ENCODE results near the gene LEPROT. TPM values are rescaled to one million over a fixed set of nuclear protein-coding genes. Genes with fewer than 3 reads are reported as not detected.

LEPROT gene
- total RNA-seq, 4 donors from 2014 or later, result 25.0 to 34.2 (median 28.7) TPM

DNA sequence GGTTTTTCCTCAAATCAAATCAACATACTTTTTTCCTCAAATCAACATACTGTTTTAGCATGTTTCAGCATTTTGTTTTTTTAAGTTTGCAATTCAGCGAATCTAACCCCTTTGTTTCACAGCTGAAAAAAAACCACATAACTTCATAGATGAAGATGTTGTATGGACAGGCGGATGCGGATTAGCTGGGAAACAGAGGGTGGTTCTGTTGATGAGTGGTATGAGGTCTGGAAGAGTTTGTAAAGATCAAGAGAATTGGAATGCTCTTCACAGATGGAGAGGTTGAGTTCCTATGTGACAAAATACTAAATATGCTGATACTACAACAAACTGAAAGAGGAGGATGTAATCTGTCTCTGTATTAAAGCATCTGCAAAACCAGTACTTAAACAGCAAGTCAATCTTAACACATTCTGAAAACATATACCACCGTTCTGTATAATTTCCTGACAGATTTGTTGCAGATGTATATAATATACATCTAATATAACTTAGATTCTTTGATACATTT, 10.6 kb upstream of the LEPROT start:
- H3K4me3 ChIP-seq, result no peak overlapping the region
- no peaks in the 10 kb centered on the region for H3K4me1 ChIP-seq
- H3K27ac ChIP-seq, result no peak overlapping the region
- DNase-seq, result no peak
- in situ Hi-C loops (cut with MboI; ENCODE audit: low sequenced_read_pairs in 4 of 4) (loop anchor here in 1 of 4 donors (25.0 kb wide), 1 partner anchor 548 kb away; no protein-coding TSS in a partner anchor), intact Hi-C loops (cut with DNase I; ENCODE audit: low total_unique reads) (no loop called here)
- no peaks in the 10 kb centered on the region for H3K27me3 ChIP-seq
- no peak for TF ChIP-seq POLR2A (IDR thresholded peaks at IDR 0.05)
- TF ChIP-seq, protein P1, sequence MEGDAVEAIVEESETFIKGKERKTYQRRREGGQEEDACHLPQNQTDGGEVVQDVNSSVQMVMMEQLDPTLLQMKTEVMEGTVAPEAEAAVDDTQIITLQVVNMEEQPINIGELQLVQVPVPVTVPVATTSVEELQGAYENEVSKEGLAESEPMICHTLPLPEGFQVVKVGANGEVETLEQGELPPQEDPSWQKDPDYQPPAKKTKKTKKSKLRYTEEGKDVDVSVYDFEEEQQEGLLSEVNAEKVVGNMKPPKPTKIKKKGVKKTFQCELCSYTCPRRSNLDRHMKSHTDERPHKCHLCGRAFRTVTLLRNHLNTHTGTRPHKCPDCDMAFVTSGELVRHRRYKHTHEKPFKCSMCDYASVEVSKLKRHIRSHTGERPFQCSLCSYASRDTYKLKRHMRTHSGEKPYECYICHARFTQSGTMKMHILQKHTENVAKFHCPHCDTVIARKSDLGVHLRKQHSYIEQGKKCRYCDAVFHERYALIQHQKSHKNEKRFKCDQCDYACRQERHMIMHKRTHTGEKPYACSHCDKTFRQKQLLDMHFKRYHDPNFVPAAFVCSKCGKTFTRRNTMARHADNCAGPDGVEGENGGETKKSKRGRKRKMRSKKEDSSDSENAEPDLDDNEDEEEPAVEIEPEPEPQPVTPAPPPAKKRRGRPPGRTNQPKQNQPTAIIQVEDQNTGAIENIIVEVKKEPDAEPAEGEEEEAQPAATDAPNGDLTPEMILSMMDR (IDR thresholded peaks at IDR 0.05 in 4 of 5, conservative IDR thresholded peaks at IDR 0.05 in 1 of 5), result no peak
- H3K9me3 ChIP-seq, result no peaks in the 10 kb centered on the region
- no peaks in the 10 kb centered on the region for H3K36me3 ChIP-seq
- no peak for ATAC-seq

DNA sequence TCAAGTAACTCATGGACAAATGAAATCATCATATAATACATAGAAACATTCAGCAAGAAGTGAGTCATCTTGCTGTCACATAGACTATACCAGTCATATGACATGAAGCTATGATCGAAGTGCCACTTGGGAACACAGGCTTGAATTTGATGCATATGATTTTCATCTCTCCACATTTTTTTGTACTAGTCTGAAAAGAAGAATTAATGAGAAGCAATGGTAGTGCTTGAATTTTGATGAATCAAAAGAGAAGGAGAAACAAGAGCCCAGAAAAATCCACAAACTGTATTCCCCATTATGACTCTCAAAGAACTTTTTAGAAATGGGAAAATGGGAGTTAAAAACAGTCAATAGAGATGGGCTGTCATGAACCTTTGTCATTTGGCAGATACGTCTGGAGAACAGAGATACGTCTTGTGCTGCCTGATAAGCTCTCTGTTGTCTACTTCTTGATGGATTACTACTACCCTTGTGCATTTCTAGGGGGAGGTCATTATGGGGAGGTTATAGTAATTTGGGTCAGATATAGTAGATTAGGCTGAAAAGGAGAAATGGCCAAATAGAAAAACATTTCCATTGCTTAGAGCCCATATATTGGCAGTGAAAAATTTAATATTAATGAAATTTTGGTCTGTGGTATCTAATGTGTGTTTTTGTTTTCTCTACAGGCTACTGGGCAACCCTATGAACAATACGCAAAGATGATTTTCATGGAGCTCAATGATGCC, 8.0 kb upstream of the LEPROT start:
- no peak overlapping the region for H3K27ac ChIP-seq
- ATAC-seq (no peak), DNase-seq (no peak)
- H3K9me3 ChIP-seq, result no peaks in the 10 kb centered on the region
- H3K27me3 ChIP-seq, result no peaks in the 10 kb centered on the region
- H3K4me3 ChIP-seq, result no peak overlapping the region
- intact Hi-C loops (cut with DNase I; ENCODE audit: low total_unique reads) (no loop called here), in situ Hi-C loops (cut with MboI; ENCODE audit: low sequenced_read_pairs in 4 of 4) (loop anchor here in 1 of 4 donors (25.0 kb wide), 1 partner anchor 550 kb away; no protein-coding TSS in a partner anchor)
- no peaks in the 10 kb centered on the region for H3K36me3 ChIP-seq
- H3K4me1 ChIP-seq, result no peaks in the 10 kb centered on the region
- TF ChIP-seq, protein P1 (IDR thresholded peaks at IDR 0.05 in 4 of 5, conservative IDR thresholded peaks at IDR 0.05 in 1 of 5), result no peak
- TF ChIP-seq POLR2A (IDR thresholded peaks at IDR 0.05), result no peak

DNA sequence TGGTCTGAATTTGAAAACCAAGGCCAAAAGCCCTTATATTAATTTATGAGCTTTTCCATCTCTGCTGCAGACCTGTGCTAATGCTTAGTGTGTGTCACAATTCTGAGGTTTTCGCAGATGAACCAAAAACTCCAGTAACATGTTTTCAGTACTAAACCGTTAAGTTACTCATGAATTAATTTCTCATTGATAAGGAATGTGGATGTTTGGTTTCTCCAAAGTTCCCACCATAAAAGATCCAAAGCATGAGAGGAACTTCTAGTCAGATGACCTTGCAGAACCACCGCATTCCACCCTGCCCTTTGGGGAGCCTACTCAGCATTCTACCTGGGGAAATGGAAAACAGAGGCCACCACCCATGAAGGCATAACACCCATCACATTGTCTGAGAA, 7.5 kb upstream of the LEPROT start:
- no peak overlapping the region for H3K4me3 ChIP-seq
- intact Hi-C loops (cut with DNase I; ENCODE audit: low total_unique reads), result no loop called here

DNA sequence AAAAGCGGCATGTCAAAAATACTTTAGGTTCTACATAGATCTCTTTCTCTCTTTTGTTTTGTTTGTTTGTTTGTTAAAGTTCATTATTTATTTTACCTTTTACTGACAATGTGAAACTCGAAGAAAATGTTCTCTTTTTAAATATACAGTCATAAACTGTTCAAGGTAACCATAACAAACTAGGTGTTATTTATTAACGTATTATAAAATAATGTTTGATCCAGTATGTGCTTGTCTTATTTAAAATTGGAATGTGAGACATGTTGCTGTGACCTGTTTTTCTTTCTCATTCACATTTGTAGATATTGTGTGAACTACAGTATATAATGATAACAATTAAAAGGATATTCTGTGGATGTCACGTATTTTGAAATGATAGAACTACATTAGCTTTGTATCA, 5.9 kb upstream of the LEPROT start:
- intact Hi-C loops (cut with DNase I; ENCODE audit: low total_unique reads), result no loop called here
- TF ChIP-seq POLR2A (IDR thresholded peaks at IDR 0.05), result no peak
- TF ChIP-seq, protein P1 (IDR thresholded peaks at IDR 0.05 in 4 of 5, conservative IDR thresholded peaks at IDR 0.05 in 1 of 5), result no peak
- no peak overlapping the region for H3K4me3 ChIP-seq
- ATAC-seq (no peak), DNase-seq (no peak)
- no peaks in the 10 kb centered on the region for H3K36me3 ChIP-seq
- no peaks in the 10 kb centered on the region for H3K9me3 ChIP-seq
- no peaks in the 10 kb centered on the region for H3K27me3 ChIP-seq
- H3K27ac ChIP-seq, result no peak overlapping the region
- peaks cover 2 to 3% of the 10 kb centered on the region in 2 donors for H3K4me1 ChIP-seq
- in situ Hi-C loops (cut with MboI; ENCODE audit: low sequenced_read_pairs in 4 of 4), result loop anchor here in 1 of 4 donors (25.0 kb wide), 1 partner anchor 552 kb away; no protein-coding TSS in a partner anchor

More for the DNA sequence above, 7.5 kb upstream of the LEPROT start:
- Histone ChIP-seq H3K36me3 (no peaks in the 10 kb centered on the region), H3K27me3 (no peaks in the 10 kb centered on the region), H3K27ac (no peak overlapping the region), H3K4me1 (no peaks in the 10 kb centered on the region), H3K9me3 (no peaks in the 10 kb centered on the region)
- in situ Hi-C loops (cut with MboI; ENCODE audit: low sequenced_read_pairs in 4 of 4), result loop anchor here in 1 of 4 donors (25.0 kb wide), 1 partner anchor 551 kb away; no protein-coding TSS in a partner anchor
- ATAC-seq (no peak), DNase-seq (no peak)
- TF ChIP-seq POLR2A (IDR thresholded peaks at IDR 0.05), result no peak
- TF ChIP-seq, protein P1 (IDR thresholded peaks at IDR 0.05 in 4 of 5, conservative IDR thresholded peaks at IDR 0.05 in 1 of 5), result no peak
